HG03025 (cell line): ENCODE data around the gene KIRREL3.
"Not testable (repeated sequence)": the region's sequence is repeated elsewhere in the genome, so short reads cannot be mapped to it uniquely, and the experiment has no call there.

Experiments
- ATAC-seq: cut with Tn5 transposase; IDR thresholded peaks from one replicate; pipeline ENCODE4 v1.9.1; 2021; ENCODE audit warnings: mild to moderate bottlenecking, moderate library complexity; ENCODE audit not compliant: unreplicated experiment, low FRiP score

KIRREL3 gene

DNA sequence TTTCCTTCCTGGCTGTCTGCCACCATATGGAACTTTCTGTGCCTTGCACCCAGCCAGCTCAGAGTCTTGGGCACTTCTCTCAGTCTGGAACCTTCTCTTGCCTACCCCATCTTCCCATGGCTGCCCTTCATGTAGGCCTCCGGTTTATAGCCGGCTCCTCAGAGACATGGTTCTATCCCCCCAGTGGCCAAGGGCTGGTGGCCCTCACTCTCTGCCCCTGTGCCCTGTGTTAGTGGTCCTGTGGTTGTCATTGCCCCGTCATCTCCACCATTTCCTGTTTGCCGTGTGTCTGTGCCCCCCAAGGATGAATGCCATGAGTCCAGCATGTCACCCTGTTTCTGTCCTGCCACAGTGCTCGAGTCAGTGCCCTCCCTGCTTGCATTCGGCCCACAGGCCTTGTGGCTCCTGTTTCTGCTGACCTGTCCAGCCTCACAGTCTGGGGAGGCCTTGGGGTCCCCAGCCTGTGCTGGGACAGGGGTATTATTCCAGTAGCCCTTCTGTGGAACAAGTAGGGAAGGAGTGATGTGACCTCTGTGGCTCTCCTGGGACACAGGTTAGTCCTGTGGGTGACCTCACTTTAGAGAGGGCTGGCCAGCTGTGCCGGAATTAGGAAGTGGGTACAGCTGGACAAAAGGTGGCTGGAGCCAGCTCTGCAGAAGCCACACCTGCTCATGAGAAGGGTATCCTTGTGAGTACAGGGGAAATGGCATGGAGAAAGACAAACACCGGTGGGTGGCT, 614.4 kb downstream of the KIRREL3 start:
- no peak for ATAC-seq

- ATAC-seq: no peak
These were observed 616.0 kb downstream of the KIRREL3 start for GRCh38 chr11:126384449-126385070.

- no peak for ATAC-seq
These were observed 616.9 kb downstream of the KIRREL3 start for GRCh38 chr11:126383339-126384335.

- not testable (repeated sequence) for ATAC-seq
These were observed 617.9 kb downstream of the KIRREL3 start for GRCh38 chr11:126382641-126383040.

DNA sequence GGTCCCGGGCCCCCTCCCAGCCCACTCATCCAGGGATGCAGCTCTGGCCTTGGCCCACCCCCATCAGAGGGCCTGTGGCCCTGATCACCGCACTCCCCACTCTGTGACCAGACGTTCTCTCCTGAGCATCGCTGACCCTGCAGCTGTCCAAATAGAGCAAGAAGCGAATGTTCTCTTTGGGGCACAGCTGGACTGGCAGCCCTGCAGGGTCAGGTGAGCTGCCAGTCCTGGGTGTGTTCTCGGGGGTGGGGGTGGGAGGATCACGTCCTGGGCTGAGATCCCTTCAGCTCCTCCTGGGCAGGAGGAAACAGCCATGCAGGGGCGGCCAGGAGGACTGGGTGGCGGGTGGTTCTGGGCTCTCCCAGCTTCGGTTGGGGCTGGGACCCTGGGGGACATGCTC, 618.6 kb downstream of the KIRREL3 start:
- not testable (repeated sequence) for ATAC-seq

- ATAC-seq: no peak
These were observed 619.7 kb downstream of the KIRREL3 start for GRCh38 chr11:126380909-126381308.

DNA sequence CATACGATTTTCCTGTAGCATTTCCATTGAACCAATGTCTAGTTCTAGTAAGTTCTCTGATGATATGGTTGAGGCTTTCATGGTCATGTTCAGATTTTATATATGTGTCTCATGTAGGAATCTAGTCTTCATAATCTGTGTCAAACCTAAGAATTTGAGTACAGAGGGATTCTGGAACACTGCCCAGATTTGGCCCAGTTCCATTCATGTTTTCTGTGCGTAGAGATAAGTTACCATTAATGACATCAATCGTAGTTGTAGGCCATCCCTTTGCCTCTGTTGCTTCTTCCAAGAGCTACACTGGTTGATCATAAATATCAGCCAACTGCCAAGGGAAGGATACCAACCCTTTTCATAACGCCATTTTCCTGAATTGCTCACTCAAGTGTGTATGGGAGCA, 621.8 kb downstream of the KIRREL3 start:
- ATAC-seq: no peak

DNA sequence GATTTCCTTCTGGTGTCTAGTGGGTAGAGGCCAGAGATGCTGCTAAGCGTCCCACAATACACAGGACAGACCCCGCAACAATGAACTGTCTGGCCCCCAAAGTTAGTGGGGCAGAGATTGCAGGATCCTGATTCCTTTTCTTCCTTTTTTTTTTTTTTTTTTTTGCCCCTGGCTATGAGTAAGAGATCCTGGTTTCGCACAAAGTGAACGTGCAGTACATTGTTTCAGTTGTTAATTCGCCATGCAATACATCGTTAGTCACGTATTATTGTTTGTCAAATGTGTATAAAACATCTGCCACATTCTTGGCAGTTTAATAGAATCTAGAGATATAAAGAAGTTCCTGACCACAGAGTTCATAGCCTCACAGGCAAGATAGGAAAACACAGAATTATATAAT, 624.8 kb downstream of the KIRREL3 start:
- ATAC-seq: no peak

GRCh38 chr11:126374562-126375300, 625.8 kb downstream of the KIRREL3 start:
- not testable (repeated sequence) for ATAC-seq

- not testable (repeated sequence) for ATAC-seq
These were observed 627.0 kb downstream of the KIRREL3 start for GRCh38 chr11:126373389-126374066.
